IPS-18a (cell line): Measurements from ENCODE around the gene PRDM16.

Source experiments
- H3K27ac ChIP-seq: one replicate; pipeline ENCODE4 v1.5.1; 2013; ENCODE audit warnings: low read length
- H3K27me3 ChIP-seq: one replicate; pipeline ENCODE4 v1.6.1; 2013; ENCODE audit warnings: mild to moderate bottlenecking, low read length; ENCODE audit not compliant: control insufficient read depth, insufficient read depth
- H3K36me3 ChIP-seq: one replicate; pipeline ENCODE4 v1.6.1; 2013; ENCODE audit warnings: low read depth, low read length; ENCODE audit not compliant: control insufficient read depth
- H3K4me1 ChIP-seq: one replicate; pipeline ENCODE4 v1.6.1; 2013; ENCODE audit warnings: low read depth, low read length; ENCODE audit not compliant: control insufficient read depth
- H3K4me3 ChIP-seq: one replicate; pipeline ENCODE4 v1.5.1; 2013; ENCODE audit warnings: low read length
- H3K9ac ChIP-seq: one replicate; pipeline ENCODE4 v1.6.1; 2013; ENCODE audit warnings: mild to moderate bottlenecking, low read length, moderate library complexity
- H3K9me3 ChIP-seq: one replicate; pipeline ENCODE4 v1.6.1; 2013; ENCODE audit warnings: low read depth, low read length; ENCODE audit not compliant: control insufficient read depth

PRDM16 gene

DNA sequence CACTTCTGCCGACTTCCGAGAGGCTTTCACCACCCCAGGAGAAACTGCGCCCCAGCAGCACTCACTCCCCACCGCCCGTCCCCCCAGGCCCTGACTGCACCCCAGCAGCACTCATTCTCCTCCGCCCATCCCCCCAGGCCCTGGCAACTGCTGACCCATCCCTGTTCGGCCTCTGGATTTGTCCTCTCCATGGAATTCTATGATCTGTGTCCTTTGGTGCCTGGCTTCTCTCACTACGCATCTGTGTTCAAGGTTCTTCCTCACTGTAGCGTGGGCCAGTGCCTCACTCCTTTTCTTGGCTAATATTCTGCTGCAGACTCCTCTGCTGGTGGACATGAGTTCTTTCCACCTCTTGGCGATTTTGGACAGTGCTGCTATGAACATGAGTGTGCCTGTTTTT, 263.7 kb downstream of the PRDM16 start:
- H3K27me3 ChIP-seq = no peaks in the 10 kb centered on the region
- no peak overlapping the region for H3K4me3 ChIP-seq
- no peak overlapping the region for H3K27ac ChIP-seq
- H3K9ac ChIP-seq = no peak overlapping the region
- H3K9me3 ChIP-seq = no peaks in the 10 kb centered on the region
- H3K4me1 ChIP-seq = no peaks in the 10 kb centered on the region
- H3K36me3 ChIP-seq = no peaks in the 10 kb centered on the region

DNA sequence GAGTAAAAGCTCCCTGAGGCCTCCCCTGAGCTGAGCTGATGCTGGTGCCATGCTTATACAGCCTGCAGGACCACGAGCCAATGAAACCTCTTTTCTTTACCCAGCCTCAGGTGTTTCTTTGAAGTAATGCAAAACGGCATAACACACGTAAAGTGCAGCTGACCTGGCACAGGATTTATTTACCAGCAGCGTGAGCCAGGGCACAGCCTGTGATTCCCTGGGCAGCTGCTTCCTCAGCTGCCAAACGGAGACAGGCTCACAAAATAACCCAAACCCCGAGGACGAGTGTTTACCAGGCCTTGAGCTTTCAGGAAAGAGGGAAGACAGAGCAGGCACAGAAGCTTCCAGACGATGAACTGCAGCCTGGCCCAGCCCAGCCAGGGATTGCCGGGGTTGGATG, 264.9 kb downstream of the PRDM16 start:
- Histone ChIP-seq H3K36me3 (no peaks in the 10 kb centered on the region), H3K27ac (no peak overlapping the region), H3K27me3 (no peaks in the 10 kb centered on the region), H3K4me1 (no peaks in the 10 kb centered on the region), H3K9me3 (no peaks in the 10 kb centered on the region), H3K9ac (no peak overlapping the region), H3K4me3 (no peak overlapping the region)

DNA sequence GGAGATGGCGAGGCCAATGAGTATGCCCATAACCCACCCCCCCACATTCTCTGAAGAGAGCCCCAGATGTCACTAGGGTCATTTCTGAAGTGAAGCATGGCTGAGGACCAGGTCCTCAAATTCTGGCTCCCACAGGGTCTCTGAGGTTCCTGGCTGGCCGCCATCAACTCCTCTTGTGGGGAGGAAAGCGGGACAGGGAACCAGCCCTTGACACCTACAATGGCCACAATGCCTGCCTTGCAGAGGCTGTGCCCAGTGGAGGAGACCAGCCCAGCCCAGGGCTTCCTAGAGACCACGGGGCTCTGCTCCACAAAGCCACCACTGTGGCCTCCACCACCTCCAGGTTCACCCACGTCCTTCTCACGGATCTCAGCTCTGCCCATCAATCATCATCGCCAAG, 265.4 kb downstream of the PRDM16 start:
- H3K36me3 ChIP-seq = no peaks in the 10 kb centered on the region
- no peaks in the 10 kb centered on the region for H3K9me3 ChIP-seq
- no peak overlapping the region for H3K27ac ChIP-seq
- no peak overlapping the region for H3K4me3 ChIP-seq
- no peaks in the 10 kb centered on the region for H3K4me1 ChIP-seq
- no peak overlapping the region for H3K9ac ChIP-seq
- no peaks in the 10 kb centered on the region for H3K27me3 ChIP-seq

DNA sequence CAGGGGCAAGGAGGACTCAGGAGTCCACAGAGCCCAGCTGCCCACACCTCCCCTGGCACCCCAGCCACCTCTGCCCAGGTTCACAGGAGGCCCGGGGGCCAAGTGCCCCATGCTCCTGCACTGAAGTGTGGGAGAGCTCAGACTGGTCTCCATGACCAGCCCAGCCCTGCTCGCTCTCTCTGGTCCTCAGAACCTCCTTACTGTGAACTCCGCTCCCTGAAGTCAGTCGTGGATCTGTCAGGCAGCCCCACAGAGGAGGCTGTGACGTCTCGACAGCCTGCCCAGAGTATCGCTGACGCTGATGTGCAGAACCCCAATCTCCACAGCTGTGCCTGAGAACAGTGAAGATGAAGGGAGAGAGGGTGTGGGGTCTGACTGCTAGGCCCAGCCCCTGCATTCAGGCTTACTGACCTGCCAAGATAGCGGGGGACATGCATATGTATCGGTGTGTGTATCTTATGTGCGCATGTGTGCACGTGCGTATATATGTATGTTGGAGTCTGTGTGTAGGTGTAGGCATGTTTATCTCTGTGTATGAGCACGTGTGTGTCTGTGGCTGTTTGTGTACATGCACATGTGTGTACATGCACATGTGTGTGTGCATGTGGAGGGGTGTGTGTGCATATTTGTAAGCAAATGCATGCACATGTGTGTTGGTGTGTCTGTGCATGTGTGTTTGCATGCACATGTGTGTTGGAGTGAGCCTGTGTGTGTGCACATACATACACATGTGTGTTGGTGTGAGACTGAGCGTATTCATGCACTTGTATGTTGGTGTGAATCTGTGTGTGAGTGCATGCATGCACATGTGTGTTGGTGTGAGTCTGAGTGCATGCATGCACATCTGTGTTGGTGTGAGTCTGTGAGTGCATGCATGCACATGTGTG, 267.0 kb downstream of the PRDM16 start:
- H3K27ac ChIP-seq = no peak overlapping the region
- no peaks in the 10 kb centered on the region for H3K9me3 ChIP-seq
- H3K9ac ChIP-seq = no peak overlapping the region
- H3K27me3 ChIP-seq = no peaks in the 10 kb centered on the region
- H3K4me3 ChIP-seq = no peak overlapping the region
- H3K4me1 ChIP-seq = no peaks in the 10 kb centered on the region
- no peaks in the 10 kb centered on the region for H3K36me3 ChIP-seq

DNA sequence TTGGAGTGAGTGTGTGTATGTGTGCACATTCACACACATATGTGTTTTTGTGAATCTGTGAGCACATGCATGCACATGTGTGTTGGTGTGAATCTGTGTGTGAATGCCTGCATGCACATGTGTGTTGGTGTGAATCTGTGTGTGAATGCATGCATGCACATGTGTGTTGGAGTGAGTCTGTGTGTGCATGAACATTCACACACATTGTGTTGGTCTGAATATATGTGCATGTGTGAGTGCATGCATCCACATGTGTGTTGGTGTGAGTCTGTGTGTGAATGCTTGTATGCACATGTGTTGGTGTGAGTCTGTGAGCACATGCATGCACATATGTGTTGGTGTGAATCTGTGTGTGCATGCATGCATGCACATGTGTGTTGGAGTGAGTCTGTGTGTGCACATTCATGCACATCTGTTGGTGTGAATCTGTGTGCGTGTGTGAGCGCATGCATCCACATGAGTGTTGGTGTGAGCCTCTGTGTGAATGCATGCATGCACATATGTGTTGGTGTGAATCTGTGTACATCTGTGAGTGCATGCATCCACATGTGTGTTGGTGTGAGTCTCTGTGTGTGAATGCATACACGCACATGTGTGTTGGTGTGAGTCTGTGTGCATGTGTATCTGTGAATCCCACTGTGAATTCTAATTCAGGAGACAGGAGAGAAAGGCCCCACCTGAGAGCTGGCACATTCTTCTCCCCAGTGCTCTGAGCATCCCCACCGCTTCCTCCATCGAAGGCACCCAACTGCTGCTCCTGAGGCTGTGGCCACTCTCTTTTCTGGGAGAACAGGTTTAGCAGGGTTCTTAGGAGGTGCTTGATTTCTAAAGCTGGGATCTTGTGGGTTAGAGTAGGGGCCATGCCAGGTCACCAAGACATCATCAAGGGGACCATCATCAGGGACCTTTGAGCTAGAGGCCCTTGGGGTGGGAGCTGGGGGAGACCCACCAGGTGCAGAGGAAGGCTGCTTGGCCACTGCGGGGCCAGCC, 267.9 kb downstream of the PRDM16 start:
- Histone ChIP-seq H3K4me1 (no peaks in the 10 kb centered on the region), H3K27me3 (no peaks in the 10 kb centered on the region), H3K36me3 (no peaks in the 10 kb centered on the region), H3K27ac (no peak overlapping the region), H3K9me3 (no peaks in the 10 kb centered on the region), H3K9ac (no peak overlapping the region), H3K4me3 (no peak overlapping the region)

DNA sequence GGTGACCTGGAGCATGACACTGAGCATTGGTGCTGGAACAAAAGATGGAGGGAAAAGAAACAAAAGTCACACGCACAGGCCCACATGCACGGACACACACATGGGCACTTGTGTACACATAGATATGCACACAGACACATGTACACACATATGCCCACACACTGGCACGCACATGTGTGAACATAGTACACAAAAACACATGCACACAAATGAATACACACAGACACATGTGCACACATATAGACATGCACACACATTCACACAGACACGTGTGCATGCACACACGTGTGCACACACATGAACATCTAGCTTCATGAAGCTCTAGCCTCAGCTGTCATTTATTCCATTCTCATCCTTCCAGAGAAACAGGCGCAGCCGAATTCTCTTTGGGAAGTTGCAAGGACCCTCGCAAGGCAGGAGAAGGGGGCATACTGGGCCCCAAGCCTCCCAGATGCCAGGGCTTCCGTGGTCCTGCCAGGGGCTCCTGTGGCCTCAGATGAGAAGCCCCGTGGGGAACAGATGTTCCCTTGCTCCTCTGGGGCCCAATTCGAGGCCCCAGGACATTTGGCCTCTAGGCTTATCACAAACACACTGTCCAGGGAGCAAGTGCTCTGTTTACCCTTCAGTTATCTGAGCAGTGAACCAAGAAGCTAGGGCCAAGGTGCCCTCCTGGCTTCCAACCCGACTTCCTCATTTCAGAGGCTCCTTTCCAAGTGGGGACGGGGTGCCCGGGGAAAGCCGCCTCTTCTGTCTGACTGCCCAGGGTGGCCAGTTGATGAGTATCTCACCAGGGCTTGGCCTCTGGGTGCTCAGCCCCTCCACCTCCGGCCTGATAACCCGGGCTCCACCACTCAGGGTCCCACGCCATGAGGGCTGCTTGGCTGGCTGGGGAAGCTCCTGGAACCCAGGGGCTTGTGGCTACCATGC, 269.1 kb downstream of the PRDM16 start:
- H3K9me3 ChIP-seq = no peaks in the 10 kb centered on the region
- no peaks in the 10 kb centered on the region for H3K4me1 ChIP-seq
- H3K27ac ChIP-seq = no peak overlapping the region
- H3K36me3 ChIP-seq = no peaks in the 10 kb centered on the region
- H3K9ac ChIP-seq = no peak overlapping the region
- no peak overlapping the region for H3K4me3 ChIP-seq
- no peaks in the 10 kb centered on the region for H3K27me3 ChIP-seq

DNA sequence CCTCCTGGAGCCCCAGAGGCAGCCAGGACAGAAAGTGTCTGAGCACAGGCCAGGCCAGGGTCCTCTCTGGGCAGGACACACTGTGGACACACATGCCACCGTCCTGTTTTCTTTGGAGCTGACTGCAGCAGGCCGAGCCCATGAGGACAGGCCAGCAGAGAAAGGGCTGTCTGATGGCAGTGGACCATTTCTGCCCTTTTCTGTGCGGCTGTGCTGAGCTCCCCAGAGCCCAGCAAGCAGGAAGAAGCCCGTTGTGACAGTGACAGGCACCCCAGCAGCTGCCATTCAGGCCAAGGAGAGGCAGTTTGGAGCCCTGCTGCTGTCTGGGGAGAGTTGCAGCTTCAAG, 269.7 kb downstream of the PRDM16 start:
- Histone ChIP-seq H3K27me3 (no peaks in the 10 kb centered on the region), H3K4me1 (no peaks in the 10 kb centered on the region)

DNA sequence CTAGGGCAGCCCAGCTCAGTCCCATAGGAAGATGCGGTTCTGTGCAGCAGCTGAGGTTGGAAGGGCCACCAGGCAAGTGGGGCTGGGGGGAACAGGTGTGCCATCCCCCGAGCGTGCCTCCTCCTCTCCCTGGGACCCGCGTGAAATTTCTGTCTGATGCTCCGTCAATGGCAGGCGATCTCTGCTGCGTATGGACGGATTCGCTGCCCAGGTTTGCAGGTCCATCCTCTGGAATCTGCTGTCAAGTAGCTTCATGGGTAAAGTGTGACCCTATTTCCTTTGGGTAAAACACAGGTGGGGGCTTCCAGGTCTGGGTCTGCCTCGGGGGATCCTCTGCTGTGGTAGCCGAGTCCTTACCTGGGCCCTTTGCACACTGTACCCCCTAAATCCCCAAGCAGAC, 270.9 kb downstream of the PRDM16 start:
- Histone ChIP-seq H3K9me3 (no peaks in the 10 kb centered on the region), H3K27ac (no peak overlapping the region), H3K4me1 (no peaks in the 10 kb centered on the region), H3K27me3 (no peaks in the 10 kb centered on the region), H3K4me3 (no peak overlapping the region), H3K36me3 (no peaks in the 10 kb centered on the region), H3K9ac (no peak overlapping the region)

More for the DNA sequence above, 269.7 kb downstream of the PRDM16 start:
- H3K9me3 ChIP-seq = no peaks in the 10 kb centered on the region
- H3K9ac ChIP-seq = no peak overlapping the region
- no peaks in the 10 kb centered on the region for H3K36me3 ChIP-seq
- no peak overlapping the region for H3K4me3 ChIP-seq
- no peak overlapping the region for H3K27ac ChIP-seq

DNA sequence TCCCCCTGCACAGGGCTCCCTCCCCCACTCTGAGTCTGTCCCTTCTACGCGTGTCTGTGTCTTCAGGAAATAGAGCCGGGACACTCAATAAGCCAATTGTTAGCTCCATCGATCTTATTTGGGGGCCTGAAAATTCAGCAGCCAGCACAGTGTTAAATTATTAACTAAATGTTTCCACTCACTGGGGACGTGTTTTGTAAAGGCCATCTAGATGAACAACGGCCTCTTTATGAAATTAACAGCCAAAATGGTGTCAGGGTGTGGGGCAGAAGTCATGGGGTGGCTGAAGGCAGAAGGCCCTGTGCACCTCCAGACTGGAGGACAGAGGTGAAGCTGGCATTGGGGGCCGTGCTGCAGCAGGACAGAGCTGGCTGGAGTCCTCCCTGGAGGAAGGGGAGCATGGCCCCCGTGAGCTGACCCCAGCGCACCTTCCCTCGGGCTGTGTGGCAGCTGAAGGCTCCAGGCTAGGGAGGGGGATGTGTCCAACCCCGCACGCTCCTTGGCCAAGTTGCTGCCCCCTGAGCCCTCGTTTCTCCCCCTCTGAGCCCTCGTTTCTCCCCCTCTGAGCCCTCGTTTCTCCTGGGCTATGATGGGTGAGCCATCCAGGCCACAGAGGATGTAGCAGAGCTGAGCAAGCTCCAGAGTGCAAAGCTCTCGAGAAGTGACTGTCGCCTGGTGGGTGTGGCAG, 271.7 kb downstream of the PRDM16 start:
- Histone ChIP-seq H3K9ac (no peak overlapping the region), H3K4me1 (no peaks in the 10 kb centered on the region), H3K9me3 (no peaks in the 10 kb centered on the region), H3K4me3 (no peak overlapping the region), H3K36me3 (no peaks in the 10 kb centered on the region), H3K27me3 (no peaks in the 10 kb centered on the region), H3K27ac (no peak overlapping the region)

DNA sequence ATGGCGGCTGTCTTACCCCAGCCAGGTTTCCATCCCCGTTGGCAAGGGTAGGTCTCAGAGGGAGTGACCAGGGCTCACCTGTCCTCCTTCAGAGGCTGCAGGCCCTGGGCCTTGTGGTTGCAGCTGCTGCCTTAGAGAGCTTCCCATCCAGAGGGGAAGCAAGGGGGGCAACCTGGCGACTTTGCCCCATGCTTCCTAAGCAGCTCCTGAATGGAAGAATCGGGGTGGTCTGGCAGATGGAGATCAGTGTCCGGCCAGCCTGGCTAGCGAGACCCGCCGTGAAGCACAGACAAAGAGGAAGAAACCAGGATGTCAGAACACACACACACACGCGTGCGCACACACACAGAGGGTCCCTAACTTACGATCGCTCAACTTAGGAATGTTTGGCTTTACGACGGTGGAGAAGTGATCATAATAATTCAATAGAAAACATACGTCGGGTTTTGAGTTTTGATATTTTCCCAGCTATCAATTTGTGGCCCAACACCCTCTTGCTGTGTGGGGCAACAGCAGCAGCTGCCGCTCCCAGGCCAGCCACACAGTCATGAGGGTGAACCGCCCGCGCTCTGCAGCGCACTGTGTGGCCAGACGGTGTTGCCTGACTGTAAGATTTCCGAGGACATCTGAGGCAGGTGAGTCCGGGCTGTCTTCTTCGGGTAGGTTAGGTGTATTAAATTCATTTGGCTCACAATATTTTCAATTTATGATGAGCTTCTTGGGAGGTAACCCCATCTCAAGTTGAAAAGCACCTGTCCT, 272.4 kb downstream of the PRDM16 start:
- Histone ChIP-seq H3K4me1 (no peaks in the 10 kb centered on the region), H3K9ac (no peak overlapping the region), H3K36me3 (no peaks in the 10 kb centered on the region), H3K27me3 (no peaks in the 10 kb centered on the region), H3K9me3 (no peaks in the 10 kb centered on the region), H3K4me3 (no peak overlapping the region), H3K27ac (no peak overlapping the region)
